ENCODE measurements around the gene AXDND1. TPM values are rescaled to one million over a fixed set of nuclear protein-coding genes. Genes with fewer than 3 reads are reported as not detected.
"Not testable (repeated sequence)": the region's sequence is repeated elsewhere in the genome, so short reads cannot be mapped to it uniquely, and the experiment has no call there.

Gene AXDND1
- total and polyA plus RNA-seq, 9 donors: 0.13 to 0.28 (median 0.23) TPM; not detected in 3

GRCh38 chr1:179510038-179510437, 144.3 kb downstream of the AXDND1 start:
- no peaks in the 10 kb centered on the region for H3K4me1 ChIP-seq (ENCODE audit: control insufficient read depth, insufficient read depth, low read length)
- no peak for DNase-seq
- no peak overlapping the region for H3K4me3 ChIP-seq (ENCODE audit: low read length)
- WGBS (ENCODE audit: insufficient coverage): no CpG with 5 or more reads among the region's 2 CpGs
- H3K36me3 ChIP-seq (ENCODE audit: control insufficient read depth, insufficient read depth, low read length): no peaks in the 10 kb centered on the region
- H3K27me3 ChIP-seq (ENCODE audit: control insufficient read depth, insufficient read depth, low read length): no peaks in the 10 kb centered on the region
- no peak overlapping the region for H3K27ac ChIP-seq (ENCODE audit: low read length)
- H3K9me3 ChIP-seq (replicated peaks; ENCODE audit: control insufficient read depth, low read depth, low read length): no peaks in the 10 kb centered on the region

GRCh38 chr1:179516976-179517705, 151.4 kb downstream of the AXDND1 start:
- no peaks in the 10 kb centered on the region for H3K36me3 ChIP-seq (ENCODE audit: control insufficient read depth, insufficient read depth, low read length)
- no peaks in the 10 kb centered on the region for H3K4me1 ChIP-seq (ENCODE audit: control insufficient read depth, insufficient read depth, low read length)
- no peak overlapping the region for H3K4me3 ChIP-seq (ENCODE audit: low read length)
- WGBS (ENCODE audit: insufficient coverage): 78% methylated on average over 8 of the region's 11 CpGs
- no peak overlapping the region for H3K27ac ChIP-seq (ENCODE audit: low read length)
- no peaks in the 10 kb centered on the region for H3K9me3 ChIP-seq (replicated peaks; ENCODE audit: control insufficient read depth, low read depth, low read length)
- no peak for DNase-seq
- no peaks in the 10 kb centered on the region for H3K27me3 ChIP-seq (ENCODE audit: control insufficient read depth, insufficient read depth, low read length)

DNA sequence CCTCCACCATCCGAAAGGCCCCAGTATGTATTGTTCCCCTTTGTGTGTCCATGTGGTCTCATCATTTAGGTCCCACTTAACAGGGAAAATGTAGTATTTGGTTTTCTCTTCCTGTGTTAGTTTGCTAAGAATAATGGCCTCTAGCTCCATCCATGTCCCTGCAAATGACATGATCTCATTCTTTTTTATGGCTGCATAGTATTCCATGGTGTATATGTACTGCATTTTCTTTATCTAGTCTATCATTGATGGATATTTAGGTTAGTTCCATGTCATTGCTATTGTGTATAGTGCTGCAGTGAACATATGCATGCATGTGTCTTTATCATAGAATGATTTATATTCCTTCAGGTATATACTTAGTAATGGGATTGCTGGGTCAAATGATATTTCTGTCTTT, 152.8 kb downstream of the AXDND1 start:
- H3K27ac ChIP-seq (ENCODE audit: low read length); H3K27me3 ChIP-seq (ENCODE audit: control insufficient read depth, insufficient read depth, low read length): not testable (repeated sequence)
- WGBS (ENCODE audit: insufficient coverage): no CpG with 5 or more reads among the region's 1 CpG

GRCh38 chr1:179529482-179530195, 163.9 kb downstream of the AXDND1 start:
- no peak overlapping the region for H3K4me3 ChIP-seq (ENCODE audit: low read length)
- 53% methylated on average over 2 of the region's 8 CpGs for WGBS (ENCODE audit: insufficient coverage)
- H3K4me1 ChIP-seq (ENCODE audit: control insufficient read depth, insufficient read depth, low read length): no peaks in the 10 kb centered on the region
- no peak for DNase-seq
- H3K9me3 ChIP-seq (replicated peaks; ENCODE audit: control insufficient read depth, low read depth, low read length): no peaks in the 10 kb centered on the region
- no peaks in the 10 kb centered on the region for H3K36me3 ChIP-seq (ENCODE audit: control insufficient read depth, insufficient read depth, low read length)
- H3K27me3 ChIP-seq (ENCODE audit: control insufficient read depth, insufficient read depth, low read length): no peaks in the 10 kb centered on the region
- no peak overlapping the region for H3K27ac ChIP-seq (ENCODE audit: low read length)

More for the DNA sequence above, 152.8 kb downstream of the AXDND1 start:
- H3K36me3 ChIP-seq (ENCODE audit: control insufficient read depth, insufficient read depth, low read length); H3K4me3 ChIP-seq (ENCODE audit: low read length); H3K4me1 ChIP-seq (ENCODE audit: control insufficient read depth, insufficient read depth, low read length); DNase-seq; H3K9me3 ChIP-seq (replicated peaks; ENCODE audit: control insufficient read depth, low read depth, low read length): not testable (repeated sequence)

DNA sequence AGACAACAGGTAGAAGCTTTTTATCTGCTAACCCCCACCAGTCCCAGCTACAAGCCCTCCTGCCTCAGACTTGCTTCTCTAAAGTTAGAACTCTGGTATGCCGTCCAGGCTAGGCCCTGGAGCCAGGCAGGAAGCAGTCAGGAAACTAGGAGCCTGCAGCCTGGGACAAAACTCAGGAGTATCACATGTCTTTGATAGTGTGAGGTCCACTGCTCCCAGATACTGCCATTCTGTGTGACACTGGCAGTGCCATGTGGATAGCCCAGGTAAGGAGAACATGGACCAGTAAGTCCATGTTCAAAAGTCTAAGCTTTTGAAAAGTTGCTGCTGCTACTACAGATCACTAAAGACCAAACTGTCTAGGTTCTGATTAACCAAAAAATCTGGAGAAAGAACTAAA, 164.6 kb downstream of the AXDND1 start:
- no peaks in the 10 kb centered on the region for H3K9me3 ChIP-seq (replicated peaks; ENCODE audit: control insufficient read depth, low read depth, low read length)
- no peak for DNase-seq
- H3K4me3 ChIP-seq (ENCODE audit: low read length): no peak overlapping the region
- WGBS (ENCODE audit: insufficient coverage): no CpG with 5 or more reads among the region's 1 CpG
- no peaks in the 10 kb centered on the region for H3K27me3 ChIP-seq (ENCODE audit: control insufficient read depth, insufficient read depth, low read length)
- no peaks in the 10 kb centered on the region for H3K4me1 ChIP-seq (ENCODE audit: control insufficient read depth, insufficient read depth, low read length)
- H3K27ac ChIP-seq (ENCODE audit: low read length): no peak overlapping the region
- no peaks in the 10 kb centered on the region for H3K36me3 ChIP-seq (ENCODE audit: control insufficient read depth, insufficient read depth, low read length)

GRCh38 chr1:179541774-179542173, 176.0 kb downstream of the AXDND1 start:
- no peak for DNase-seq
- Histone ChIP-seq H3K27me3 (ENCODE audit: control insufficient read depth, insufficient read depth, low read length) (no peaks in the 10 kb centered on the region), H3K9me3 (replicated peaks; ENCODE audit: control insufficient read depth, low read depth, low read length) (no peaks in the 10 kb centered on the region), H3K27ac (ENCODE audit: low read length) (no peak overlapping the region), H3K36me3 (ENCODE audit: control insufficient read depth, insufficient read depth, low read length) (no peaks in the 10 kb centered on the region), H3K4me3 (ENCODE audit: low read length) (no peak overlapping the region), H3K4me1 (ENCODE audit: control insufficient read depth, insufficient read depth, low read length) (no peaks in the 10 kb centered on the region)
- no CpG with 5 or more reads among the region's 2 CpGs for WGBS (ENCODE audit: insufficient coverage)

- Histone ChIP-seq H3K36me3 (ENCODE audit: control insufficient read depth, insufficient read depth, low read length) (no peaks in the 10 kb centered on the region), H3K9me3 (replicated peaks; ENCODE audit: control insufficient read depth, low read depth, low read length) (no peaks in the 10 kb centered on the region), H3K27ac (ENCODE audit: low read length) (no peak overlapping the region), H3K4me3 (ENCODE audit: low read length) (no peak overlapping the region), H3K4me1 (ENCODE audit: control insufficient read depth, insufficient read depth, low read length) (no peaks in the 10 kb centered on the region), H3K27me3 (ENCODE audit: control insufficient read depth, insufficient read depth, low read length) (no peaks in the 10 kb centered on the region)
- WGBS (ENCODE audit: insufficient coverage): 40% methylated on average over 1 of the region's 3 CpGs
- no peak for DNase-seq
These were observed 179.6 kb downstream of the AXDND1 start for GRCh38 chr1:179545321-179545720.

DNA sequence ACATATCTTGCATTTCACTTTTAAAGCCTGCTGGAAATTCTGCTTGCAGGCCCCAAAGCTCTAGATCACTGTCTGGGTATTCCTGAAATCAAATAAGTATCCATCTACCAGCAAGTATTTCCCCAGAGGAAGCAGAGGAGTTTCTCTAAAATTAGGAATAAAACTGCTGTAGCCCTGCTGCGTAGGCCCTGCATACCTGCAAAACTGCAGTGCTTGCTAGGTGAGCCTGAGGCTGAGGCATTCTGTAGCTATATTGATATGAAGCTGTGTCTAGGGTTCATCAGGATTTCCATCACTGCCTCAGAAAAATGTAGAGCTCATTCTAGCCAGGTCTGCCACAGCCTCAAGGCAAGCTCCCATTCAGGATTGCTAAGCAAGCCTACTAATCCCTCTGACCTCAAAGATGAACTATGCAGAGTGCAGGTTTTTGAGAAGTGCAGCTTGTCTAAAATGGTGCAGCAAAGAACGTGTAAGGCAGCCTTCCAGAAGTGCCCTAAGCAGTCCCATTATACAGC, 181.3 kb downstream of the AXDND1 start:
- Histone ChIP-seq H3K36me3 (ENCODE audit: control insufficient read depth, insufficient read depth, low read length) (no peaks in the 10 kb centered on the region), H3K27ac (ENCODE audit: low read length) (no peak overlapping the region), H3K27me3 (ENCODE audit: control insufficient read depth, insufficient read depth, low read length) (no peaks in the 10 kb centered on the region), H3K4me1 (ENCODE audit: control insufficient read depth, insufficient read depth, low read length) (no peaks in the 10 kb centered on the region), H3K4me3 (ENCODE audit: low read length) (no peak overlapping the region), H3K9me3 (replicated peaks; ENCODE audit: control insufficient read depth, low read depth, low read length) (no peaks in the 10 kb centered on the region)
- no peak for DNase-seq
- WGBS (ENCODE audit: insufficient coverage): 75% methylated on average over 2 of the region's 2 CpGs

- Histone ChIP-seq H3K4me3 (ENCODE audit: low read length) (no peak overlapping the region), H3K4me1 (ENCODE audit: control insufficient read depth, insufficient read depth, low read length) (no peaks in the 10 kb centered on the region), H3K9me3 (replicated peaks; ENCODE audit: control insufficient read depth, low read depth, low read length) (no peaks in the 10 kb centered on the region), H3K36me3 (ENCODE audit: control insufficient read depth, insufficient read depth, low read length) (no peaks in the 10 kb centered on the region), H3K27ac (ENCODE audit: low read length) (no peak overlapping the region), H3K27me3 (ENCODE audit: control insufficient read depth, insufficient read depth, low read length) (no peaks in the 10 kb centered on the region)
- DNase-seq: no peak
- 88% methylated on average over 1 of the region's 3 CpGs for WGBS (ENCODE audit: insufficient coverage)
These were observed 183.0 kb downstream of the AXDND1 start for GRCh38 chr1:179548666-179549367.

- Histone ChIP-seq H3K27ac (ENCODE audit: low read length) (no peak overlapping the region), H3K9me3 (replicated peaks; ENCODE audit: control insufficient read depth, low read depth, low read length) (no peaks in the 10 kb centered on the region), H3K27me3 (ENCODE audit: control insufficient read depth, insufficient read depth, low read length) (no peaks in the 10 kb centered on the region), H3K4me1 (ENCODE audit: control insufficient read depth, insufficient read depth, low read length) (no peaks in the 10 kb centered on the region), H3K4me3 (ENCODE audit: low read length) (no peak overlapping the region), H3K36me3 (ENCODE audit: control insufficient read depth, insufficient read depth, low read length) (no peaks in the 10 kb centered on the region)
- WGBS (ENCODE audit: insufficient coverage): no CpG with 5 or more reads among the region's 2 CpGs
- no peak for DNase-seq
These were observed 183.6 kb downstream of the AXDND1 start for GRCh38 chr1:179549368-179549700.
